ENCODE results near the gene FAM3C.
"Not testable (repeated sequence)": the region's sequence is repeated elsewhere in the genome, so short reads cannot be mapped to it uniquely, and the experiment has no call there.

FAM3C gene

GRCh38 chr7:121395961-121396757, at the start of gene FAM3C:
TSS of gene FAM3C (minus strand) at chr7:121396308. CDS start at chr7:121382969, 13,339 bp downstream.
- DNase-seq = peak; percentile 73 to 82

GRCh38 chr7:121442845-121443244, 46.7 kb upstream of the FAM3C start:
- DNase-seq = no peak

- no peak for DNase-seq
These were observed 44.9 kb upstream of the FAM3C start for GRCh38 chr7:121440857-121441503.

- DNase-seq = peak; percentile 57
These were observed 42.2 kb upstream of the FAM3C start for GRCh38 chr7:121438043-121438955.

- DNase-seq = no peak
These were observed 41.4 kb upstream of the FAM3C start for GRCh38 chr7:121437470-121437869.

- DNase-seq = no peak
These were observed 40.6 kb upstream of the FAM3C start for GRCh38 chr7:121436688-121437087.

GRCh38 chr7:121436136-121436535, 40.0 kb upstream of the FAM3C start:
- DNase-seq = no peak

- DNase-seq = no peak
These were observed 37.7 kb upstream of the FAM3C start for GRCh38 chr7:121433775-121434174.

GRCh38 chr7:121432486-121432885, 36.4 kb upstream of the FAM3C start:
- DNase-seq = not testable (repeated sequence)

GRCh38 chr7:121431996-121432395, 35.9 kb upstream of the FAM3C start:
- no peak for DNase-seq

GRCh38 chr7:121431389-121431995, 35.4 kb upstream of the FAM3C start:
- no peak for DNase-seq

- no peak for DNase-seq
These were observed 34.5 kb upstream of the FAM3C start for GRCh38 chr7:121430558-121430957.

- no peak for DNase-seq
These were observed 33.7 kb upstream of the FAM3C start for GRCh38 chr7:121429798-121430197.

GRCh38 chr7:121428855-121429489, 32.9 kb upstream of the FAM3C start:
- no peak for DNase-seq

GRCh38 chr7:121421743-121422142, 25.6 kb upstream of the FAM3C start:
- DNase-seq = not testable (repeated sequence)

GRCh38 chr7:121420976-121421375, 24.9 kb upstream of the FAM3C start:
- no peak for DNase-seq

GRCh38 chr7:121419201-121420148, 23.4 kb upstream of the FAM3C start:
- DNase-seq = no peak

- no peak for DNase-seq
These were observed 20.4 kb upstream of the FAM3C start for GRCh38 chr7:121416533-121416932.

- no peak for DNase-seq
These were observed 18.3 kb upstream of the FAM3C start for GRCh38 chr7:121414436-121414835.

- DNase-seq = no peak
These were observed 15.5 kb upstream of the FAM3C start for GRCh38 chr7:121411597-121411979.
